Activated CD4-positive, alpha-beta T cell treated with anti-CD3 and anti-CD28 coated beads, Interleukin-2, Interleukin-6, amounts not matched to agents 100 ng/mL and 50 ng/mL, durations not matched to agents 16 hours and 8 hours (primary cell): Measurements from ENCODE around the gene CCDC174.

Source experiments
- DNase-seq: peaks from one replicate; pipeline ENCODE4 v3.0.0-alpha.2; 2020

Gene CCDC174

DNA sequence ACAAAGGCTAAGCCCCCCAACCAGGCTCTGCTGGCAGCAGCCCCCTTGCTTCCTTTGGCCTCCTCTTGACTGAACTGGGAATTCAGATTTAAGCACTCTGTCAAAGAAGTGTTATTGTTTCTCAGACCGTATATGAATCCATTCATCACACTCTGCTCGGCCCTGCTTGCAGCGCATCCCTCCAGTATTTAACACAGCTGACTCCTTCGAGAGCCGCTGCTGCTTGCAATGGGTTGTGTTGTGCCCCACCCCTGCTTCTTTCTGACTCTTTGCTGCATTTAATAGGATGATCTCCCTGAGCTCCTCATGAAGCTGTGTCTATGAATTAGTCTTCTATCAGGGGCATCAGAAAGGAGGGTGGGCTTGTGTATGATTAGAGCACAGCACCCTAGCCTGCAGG lies 54.5 kb downstream of the CCDC174 start:
- DNase-seq, result no peak

DNA sequence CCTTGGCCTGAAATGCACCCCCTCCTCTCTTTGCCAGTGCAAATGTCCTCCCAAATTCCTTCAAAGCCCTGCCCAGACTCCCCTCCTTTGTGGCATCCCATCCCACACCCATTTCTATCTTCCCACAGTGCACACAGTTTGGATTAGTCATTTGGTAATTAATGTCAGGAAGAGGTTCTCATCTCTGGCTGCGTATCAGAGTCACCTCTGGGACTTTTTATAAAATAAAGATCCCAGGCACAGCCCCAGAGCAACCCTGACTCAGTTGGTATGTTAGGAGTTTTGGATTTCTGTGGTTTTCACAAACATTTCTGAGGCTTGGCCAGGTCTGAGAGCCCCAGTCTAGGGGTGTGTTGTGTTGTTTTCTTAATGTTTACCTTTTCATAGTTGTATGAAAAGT lies 65.0 kb downstream of the CCDC174 start:
- no peak for DNase-seq

GRCh38 chr3:14717307-14717706 lies 65.7 kb downstream of the CCDC174 start:
- DNase-seq, result no peak

GRCh38 chr3:14718539-14718938 lies 67.0 kb downstream of the CCDC174 start:
- no peak for DNase-seq

DNA sequence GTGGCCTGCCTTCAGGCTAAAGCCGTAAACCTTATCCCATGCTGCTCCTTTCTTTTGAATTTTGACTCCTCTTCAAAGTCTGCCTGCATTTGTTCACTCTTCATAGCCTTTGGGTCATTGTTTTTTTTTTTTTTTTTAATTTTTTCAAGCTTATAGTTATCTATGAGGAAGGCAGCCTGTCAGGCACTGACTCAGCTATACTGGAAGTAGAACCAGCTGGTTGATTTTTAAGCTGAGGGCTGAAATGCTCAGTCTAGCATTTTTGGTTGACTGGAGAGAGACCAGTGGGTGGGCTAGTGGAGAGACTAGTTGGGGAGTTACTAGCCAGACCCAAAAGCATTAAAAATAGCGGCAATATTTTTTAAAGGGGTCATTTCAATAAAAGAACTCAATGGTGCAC lies 67.4 kb downstream of the CCDC174 start:
- no peak for DNase-seq

GRCh38 chr3:14721126-14721864 lies 69.7 kb downstream of the CCDC174 start:
- no peak for DNase-seq
